Stimulated activated effector memory CD8-positive, alpha-beta T cell treated with anti-CD3 and anti-CD28 coated beads, Interleukin-12 subunit alpha, Interleukin-12 subunit beta, amount 100 ng/mL, for 72 hours (primary cell): ENCODE results near the gene TMEM145.
A peak's percentile ranks its signal among the peaks of the same experiment; 100 is the strongest.
"Not testable (repeated sequence)": the region's sequence is repeated elsewhere in the genome, so short reads cannot be mapped to it uniquely, and the experiment has no call there.

Experiments used
- ATAC-seq: fragments of 150-1000 bp; cut with Tn5 transposase; 2 replicates; pipeline ENCODE4 v1.10.0; 2021
- DNase-seq, 2 donors: peaks; one replicate each; pipeline ENCODE4 v3.0.0; 2021 to 2022; ENCODE audit warnings: low spot score in 2 of 2
- H3K27ac Mint-ChIP-seq: one replicate; pipeline ENCODE4 v1.8.0; 2022; ENCODE audit warnings: mild to moderate bottlenecking, mixed read lengths
- H3K36me3 Mint-ChIP-seq: one replicate; pipeline ENCODE4 v1.8.0; 2022; ENCODE audit warnings: mild to moderate bottlenecking, mixed read lengths
- H3K4me1 Mint-ChIP-seq: one replicate; pipeline ENCODE4 v1.8.0; 2022; ENCODE audit warnings: mixed read lengths
- H3K4me3 Mint-ChIP-seq: one replicate; pipeline ENCODE4 v1.8.0; 2022; ENCODE audit warnings: mild to moderate bottlenecking, mixed read lengths
- H3K9me3 Mint-ChIP-seq: one replicate; pipeline ENCODE4 v1.8.0; 2022; ENCODE audit warnings: mixed read lengths

Gene TMEM145

DNA sequence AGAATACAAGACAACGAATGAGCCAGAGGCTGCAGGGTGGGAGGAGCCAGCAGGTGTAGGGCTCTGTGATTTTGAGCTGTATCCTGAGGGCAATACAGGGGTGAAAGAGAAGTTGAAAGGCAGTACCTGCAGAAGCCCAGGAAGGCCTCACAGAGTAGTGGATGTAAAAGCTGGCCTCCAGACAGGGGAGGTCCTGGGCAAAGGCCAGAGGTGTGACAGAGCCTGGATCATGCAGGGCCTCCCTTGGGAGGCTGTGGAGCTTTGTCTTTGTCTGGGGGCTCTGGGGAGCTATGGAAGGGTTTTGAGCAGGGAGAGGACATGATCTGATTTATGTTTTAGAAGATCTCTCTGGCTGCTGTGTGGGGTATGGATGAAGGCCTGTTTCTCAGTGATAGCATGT lies 15.0 kb downstream of the TMEM145 start:
- no peak overlapping the region for H3K4me3 Mint-ChIP-seq
- H3K9me3 Mint-ChIP-seq = no peaks in the 10 kb centered on the region
- ATAC-seq (no peak), DNase-seq (no peak)
- peaks cover 31% of the 10 kb centered on the region for H3K4me1 Mint-ChIP-seq
- no peak overlapping the region for H3K27ac Mint-ChIP-seq
- peaks cover 13% of the 10 kb centered on the region for H3K36me3 Mint-ChIP-seq

DNA sequence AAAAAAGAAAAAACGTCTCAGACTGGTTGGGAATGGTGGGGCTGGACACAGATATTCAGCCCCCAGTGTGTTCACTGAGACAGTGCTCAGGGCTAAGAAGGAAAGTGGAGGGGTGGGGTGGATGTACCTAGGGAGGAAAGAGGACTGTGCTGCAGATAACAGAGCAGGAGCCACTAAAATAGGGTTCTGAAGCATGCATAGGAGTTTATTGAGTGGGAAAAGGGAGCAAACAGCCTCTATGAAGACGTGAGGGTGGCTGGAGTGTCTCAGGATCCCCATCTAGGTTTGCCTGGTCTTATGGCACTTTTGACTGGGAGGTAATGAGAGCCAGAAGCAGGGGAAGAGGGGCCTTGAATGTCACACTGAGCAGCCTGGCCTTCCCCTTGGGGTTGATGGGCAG lies 15.7 kb downstream of the TMEM145 start:
- Mint-ChIP-seq H3K4me3 (no peak overlapping the region), H3K4me1 (peaks cover 31% of the 10 kb centered on the region), H3K9me3 (no peaks in the 10 kb centered on the region), H3K36me3 (peaks cover 13% of the 10 kb centered on the region), H3K27ac (no peak overlapping the region)
- ATAC-seq = no peak
- no peak for DNase-seq

DNA sequence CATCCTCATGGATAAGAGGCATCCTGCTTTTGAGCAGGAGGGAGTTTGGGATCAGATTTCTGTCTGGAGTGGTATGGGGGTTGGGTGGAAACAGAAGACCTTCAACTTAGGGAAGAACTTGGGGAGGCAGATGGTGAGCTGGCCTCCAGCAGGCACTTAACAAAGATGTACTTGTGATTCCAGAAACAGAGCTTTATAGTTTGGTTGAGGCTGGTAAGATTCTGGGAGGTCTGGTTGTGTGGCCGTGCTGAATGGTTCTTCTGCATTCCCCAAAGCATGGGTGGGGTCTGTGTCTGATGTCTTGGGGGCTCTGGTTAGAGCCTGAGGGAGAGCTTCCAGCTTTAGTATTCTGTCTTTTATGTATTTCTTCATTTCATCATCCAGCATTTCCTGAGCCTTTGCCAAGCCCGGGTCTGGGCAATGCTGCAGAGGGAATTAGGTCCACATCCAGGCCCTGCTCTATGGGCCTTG lies 17.2 kb downstream of the TMEM145 start:
- H3K36me3 Mint-ChIP-seq = peaks cover 7% of the 10 kb centered on the region
- no peaks in the 10 kb centered on the region for H3K9me3 Mint-ChIP-seq
- peak overlapping the region; percentile 71 for H3K27ac Mint-ChIP-seq
- no peak for DNase-seq
- ATAC-seq = no peak
- H3K4me3 Mint-ChIP-seq = no peak overlapping the region
- H3K4me1 Mint-ChIP-seq = peaks cover 23% of the 10 kb centered on the region

DNA sequence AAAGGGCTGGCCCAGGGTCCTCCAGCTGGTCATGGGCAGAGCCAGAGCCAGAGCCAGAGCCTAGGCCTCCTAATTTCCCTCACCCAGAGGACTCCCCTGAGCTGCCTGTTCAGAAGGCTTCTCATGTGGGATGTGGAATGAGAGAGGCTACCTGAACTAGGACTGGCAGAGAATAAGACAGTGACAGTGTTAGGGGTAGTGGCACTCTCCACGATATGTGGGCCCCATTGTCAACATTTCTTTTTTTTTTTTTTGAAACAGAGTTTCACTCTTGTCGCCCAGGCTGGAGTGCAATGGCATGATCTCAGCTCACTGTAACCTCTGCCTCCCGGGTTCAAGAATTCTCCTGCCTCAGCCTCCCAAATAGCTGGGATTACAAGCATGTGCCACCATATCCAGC lies 18.2 kb downstream of the TMEM145 start:
- ATAC-seq = peak; percentile 17
- DNase-seq, H3K36me3 Mint-ChIP-seq, H3K4me3 Mint-ChIP-seq, H3K9me3 Mint-ChIP-seq, H3K27ac Mint-ChIP-seq: not testable (repeated sequence)
- H3K4me1 Mint-ChIP-seq = peaks cover 23% of the 10 kb centered on the region

DNA sequence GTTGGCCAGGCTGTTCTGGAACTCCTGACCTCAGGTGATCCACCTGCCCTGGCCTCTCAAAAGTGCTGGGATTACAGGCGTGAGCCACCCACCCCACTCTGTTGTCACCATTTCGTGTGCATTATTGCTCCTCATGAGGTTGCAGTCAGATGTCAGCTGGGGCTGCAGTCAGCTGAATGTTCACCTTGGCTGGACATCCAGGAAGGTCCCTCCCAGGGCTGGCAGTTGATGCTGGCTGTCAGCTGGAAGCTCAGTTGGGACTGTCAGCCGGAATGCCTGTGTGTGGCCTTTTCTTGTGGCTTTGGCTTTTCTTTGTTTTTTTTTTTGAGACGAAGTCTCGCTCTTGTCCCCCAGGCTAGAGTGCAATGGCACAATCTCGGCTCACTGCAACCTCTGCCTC lies 18.9 kb downstream of the TMEM145 start:
- no peaks in the 10 kb centered on the region for H3K9me3 Mint-ChIP-seq
- H3K4me3 Mint-ChIP-seq = no peak overlapping the region
- no peaks in the 10 kb centered on the region for H3K36me3 Mint-ChIP-seq
- ATAC-seq = no peak
- no peak overlapping the region for H3K27ac Mint-ChIP-seq
- no peak for DNase-seq
- peaks cover 20% of the 10 kb centered on the region for H3K4me1 Mint-ChIP-seq

DNA sequence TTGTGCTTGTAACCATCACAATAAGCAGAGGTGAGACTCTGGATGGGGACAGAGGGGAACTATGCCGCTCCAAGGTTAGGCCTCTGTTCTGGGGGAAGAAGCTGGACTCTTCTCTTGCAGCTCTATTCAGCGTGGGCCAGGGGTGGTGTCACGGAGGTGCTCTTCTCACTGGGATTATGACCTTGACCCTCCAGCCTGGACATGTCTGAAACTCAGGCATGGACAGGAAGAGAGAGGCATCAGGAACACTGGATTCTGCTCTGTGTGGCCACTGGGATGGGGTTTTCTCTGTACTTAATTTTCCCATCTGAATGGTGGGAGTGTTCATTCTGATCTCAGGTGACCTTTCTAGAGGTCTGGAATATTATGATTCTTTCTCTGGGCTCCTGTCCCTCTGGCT lies 19.9 kb downstream of the TMEM145 start:
- H3K4me3 Mint-ChIP-seq = no peak overlapping the region
- ATAC-seq (no peak), DNase-seq (no peak)
- no peaks in the 10 kb centered on the region for H3K9me3 Mint-ChIP-seq
- peaks cover 11% of the 10 kb centered on the region for H3K4me1 Mint-ChIP-seq
- H3K27ac Mint-ChIP-seq = peak overlapping the region; percentile 21
- peaks cover 2% of the 10 kb centered on the region for H3K36me3 Mint-ChIP-seq

DNA sequence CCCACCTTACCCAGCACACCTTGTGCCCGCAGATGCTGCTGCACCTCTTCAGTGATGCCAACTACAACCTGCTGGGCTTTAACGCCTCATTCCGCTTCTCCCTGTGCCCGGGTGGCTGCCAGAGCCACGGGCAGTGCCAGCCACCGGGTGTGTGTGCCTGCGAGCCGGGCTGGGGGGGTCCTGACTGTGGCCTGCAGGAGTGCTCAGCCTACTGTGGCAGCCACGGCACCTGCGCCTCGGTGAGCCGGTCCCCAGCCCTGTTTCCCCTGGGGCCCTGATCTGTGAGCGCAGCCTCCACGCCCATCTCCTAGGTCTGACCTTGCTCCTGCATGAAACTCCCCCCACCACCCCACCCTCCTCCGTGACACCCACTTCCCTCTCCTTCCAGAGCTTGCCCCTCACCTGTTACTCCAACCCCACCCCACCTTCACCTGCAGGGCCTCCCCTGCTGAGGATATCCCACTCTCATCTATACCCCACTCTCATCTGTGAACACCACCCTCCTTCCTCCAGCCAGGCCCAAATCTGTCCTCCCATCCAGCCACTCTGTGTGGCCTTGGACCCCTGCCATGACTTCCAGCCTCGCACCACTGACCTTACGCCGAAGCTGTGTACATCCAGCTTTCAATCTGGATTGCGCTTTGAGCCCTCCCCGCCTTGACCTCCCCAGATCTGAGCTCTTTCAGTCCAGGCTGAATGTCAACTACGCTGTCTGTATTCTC lies 21.0 kb downstream of the TMEM145 start:
- peaks cover 9% of the 10 kb centered on the region for H3K36me3 Mint-ChIP-seq
- no peaks in the 10 kb centered on the region for H3K9me3 Mint-ChIP-seq

DNA sequence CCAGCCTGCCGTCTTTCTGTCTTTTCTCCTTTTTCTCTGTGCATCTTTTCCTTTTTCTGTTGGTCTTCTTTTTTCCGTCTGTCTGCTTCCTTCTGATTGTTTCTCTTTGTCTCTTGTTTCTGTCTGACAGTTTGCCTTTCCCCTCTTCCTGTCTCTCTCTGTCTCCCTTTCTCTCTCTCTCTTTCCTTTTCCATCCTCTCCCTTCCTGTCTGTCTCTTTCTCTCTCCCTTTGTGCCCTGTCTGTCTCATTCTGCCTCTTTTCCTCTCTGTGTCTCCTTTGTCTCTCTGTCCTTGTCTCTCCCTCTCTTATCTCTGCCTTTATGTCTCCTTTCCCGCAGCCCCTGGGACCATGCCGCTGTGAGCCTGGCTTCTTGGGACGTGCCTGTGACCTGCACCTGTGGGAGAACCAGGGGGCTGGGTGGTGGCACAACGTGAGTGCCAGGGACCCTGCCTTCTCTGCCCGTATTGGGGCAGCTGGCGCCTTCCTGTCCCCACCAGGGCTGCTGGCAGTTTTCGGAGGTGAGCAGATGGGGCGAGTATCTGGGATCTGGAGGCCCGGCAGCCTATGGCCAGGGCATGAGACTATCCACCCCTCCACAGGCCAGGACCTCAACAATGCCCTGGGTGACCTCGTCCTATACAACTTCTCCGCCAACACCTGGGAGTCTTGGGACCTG lies 21.7 kb downstream of the TMEM145 start:
- H3K9me3 Mint-ChIP-seq = no peaks in the 10 kb centered on the region
- no peak for DNase-seq
- no peak overlapping the region for H3K4me3 Mint-ChIP-seq
- peaks cover 9% of the 10 kb centered on the region for H3K36me3 Mint-ChIP-seq
- no peak overlapping the region for H3K27ac Mint-ChIP-seq
- no peak for ATAC-seq
- H3K4me1 Mint-ChIP-seq = no peaks in the 10 kb centered on the region

More for the DNA sequence above, 21.0 kb downstream of the TMEM145 start:
- H3K27ac Mint-ChIP-seq = peak overlapping the region; percentile 21
- DNase-seq = no peak
- H3K4me3 Mint-ChIP-seq = no peak overlapping the region
- ATAC-seq = no peak
- peaks cover under 1% of the 10 kb centered on the region for H3K4me1 Mint-ChIP-seq

DNA sequence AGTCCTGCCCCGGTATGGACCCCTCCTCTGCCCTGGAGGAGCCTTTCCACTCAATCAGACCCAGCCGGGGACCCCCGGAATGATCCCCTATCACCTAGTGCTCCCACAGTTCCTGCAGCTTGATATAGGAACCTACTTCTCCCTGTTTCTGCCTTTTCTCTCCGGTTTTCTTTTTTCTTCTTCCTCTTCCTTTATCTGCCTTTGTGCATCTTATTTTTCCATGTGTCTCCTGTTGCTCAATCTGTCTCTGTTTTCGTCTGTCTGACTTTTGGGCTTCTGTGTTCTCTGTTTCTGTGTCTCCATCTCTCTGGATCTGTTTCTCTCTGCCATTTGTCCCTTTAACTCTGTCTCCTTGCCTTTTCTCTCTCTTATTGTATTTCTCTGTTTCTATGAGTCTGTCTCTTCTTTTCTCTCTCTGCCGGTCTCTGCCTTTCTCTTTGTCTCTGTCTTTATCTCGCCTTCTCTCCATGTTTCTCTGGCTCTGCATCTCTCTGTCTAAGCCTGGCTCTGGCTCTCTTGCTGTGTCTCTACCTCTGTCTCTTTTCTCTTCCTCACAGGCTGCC lies 22.3 kb downstream of the TMEM145 start:
- peaks cover 9% of the 10 kb centered on the region for H3K36me3 Mint-ChIP-seq
- ATAC-seq (no peak), DNase-seq (no peak)
- no peak overlapping the region for H3K27ac Mint-ChIP-seq
- H3K4me3 Mint-ChIP-seq = no peak overlapping the region
- H3K4me1 Mint-ChIP-seq = no peaks in the 10 kb centered on the region
- no peaks in the 10 kb centered on the region for H3K9me3 Mint-ChIP-seq

DNA sequence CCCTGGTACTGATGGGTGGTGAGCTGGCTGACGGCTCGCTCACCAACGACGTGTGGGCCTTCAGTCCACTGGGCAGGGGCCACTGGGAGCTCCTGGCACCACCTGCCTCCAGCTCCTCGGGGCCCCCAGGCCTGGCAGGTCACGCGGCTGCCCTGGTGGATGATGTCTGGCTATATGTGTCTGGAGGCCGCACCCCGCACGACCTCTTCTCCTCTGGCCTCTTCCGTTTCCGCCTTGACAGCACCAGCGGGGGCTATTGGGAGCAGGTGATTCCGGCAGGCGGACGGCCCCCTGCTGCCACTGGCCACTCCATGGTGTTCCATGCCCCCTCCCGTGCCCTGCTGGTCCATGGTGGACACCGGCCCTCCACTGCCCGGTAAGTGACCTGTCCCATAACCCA lies 22.9 kb downstream of the TMEM145 start:
- ATAC-seq = no peak
- no peaks in the 10 kb centered on the region for H3K4me1 Mint-ChIP-seq
- no peak overlapping the region for H3K4me3 Mint-ChIP-seq
- H3K27ac Mint-ChIP-seq = no peak overlapping the region
- no peak for DNase-seq
- H3K36me3 Mint-ChIP-seq = peaks cover 9% of the 10 kb centered on the region
- no peaks in the 10 kb centered on the region for H3K9me3 Mint-ChIP-seq

DNA sequence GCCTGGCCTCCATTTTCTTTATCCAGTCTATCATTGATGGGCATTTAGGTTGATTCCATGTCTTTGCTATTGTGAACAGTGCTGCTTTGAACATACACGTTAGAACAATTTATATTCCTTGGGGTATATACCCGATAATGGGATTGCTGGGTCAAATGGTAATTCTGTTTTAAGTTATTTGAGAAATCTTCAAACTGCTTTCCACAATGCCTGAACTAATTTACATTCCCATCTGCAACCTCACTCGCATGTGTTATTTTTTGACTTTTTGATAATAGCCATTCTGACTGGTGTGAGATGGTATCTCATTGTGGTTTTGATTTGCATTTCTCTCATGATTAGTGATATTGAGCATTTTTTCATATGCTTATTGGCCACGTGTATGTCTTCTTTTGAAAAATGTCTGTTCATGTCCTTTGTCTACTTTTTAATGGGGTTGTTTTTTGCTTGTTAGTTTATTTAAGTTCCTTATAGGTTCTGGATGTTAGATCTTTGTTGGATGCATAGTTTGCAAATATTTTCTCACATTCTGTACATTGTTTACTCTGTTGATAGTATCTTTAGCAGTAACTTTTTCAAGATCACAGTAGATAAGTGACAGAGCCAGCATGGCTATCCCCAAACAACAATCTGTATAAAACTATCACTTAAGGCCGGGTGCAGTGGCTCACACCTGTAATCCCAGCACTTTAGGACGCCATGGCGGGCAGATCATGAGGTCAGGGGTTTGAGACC lies 26.2 kb downstream of the TMEM145 start:
- H3K4me1 Mint-ChIP-seq, H3K9me3 Mint-ChIP-seq, H3K27ac Mint-ChIP-seq, ATAC-seq, DNase-seq, H3K4me3 Mint-ChIP-seq: not testable (repeated sequence)
- peaks cover 20% of the 10 kb centered on the region for H3K36me3 Mint-ChIP-seq

DNA sequence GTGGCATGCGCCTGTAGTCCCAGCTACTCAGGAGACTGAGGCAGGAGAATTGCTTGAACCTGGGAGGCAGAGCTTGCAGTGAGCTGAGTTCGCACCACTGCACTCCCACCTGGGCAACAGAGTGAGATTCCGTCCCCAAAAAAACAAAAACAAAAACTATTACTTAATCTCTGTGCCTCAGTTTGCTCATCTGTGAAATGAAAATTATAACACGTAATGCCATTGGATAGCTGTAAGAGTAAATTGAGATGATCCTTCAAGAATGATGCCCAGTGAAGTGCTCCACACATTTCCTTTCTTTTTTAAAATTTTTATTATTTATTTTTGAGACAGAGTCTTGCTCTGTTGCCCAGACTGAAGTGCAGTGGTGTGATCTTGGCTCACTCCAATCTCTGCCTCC lies 26.8 kb downstream of the TMEM145 start:
- peaks cover 23% of the 10 kb centered on the region for H3K36me3 Mint-ChIP-seq
- H3K4me1 Mint-ChIP-seq, H3K4me3 Mint-ChIP-seq, ATAC-seq, DNase-seq, H3K27ac Mint-ChIP-seq, H3K9me3 Mint-ChIP-seq: not testable (repeated sequence)

DNA sequence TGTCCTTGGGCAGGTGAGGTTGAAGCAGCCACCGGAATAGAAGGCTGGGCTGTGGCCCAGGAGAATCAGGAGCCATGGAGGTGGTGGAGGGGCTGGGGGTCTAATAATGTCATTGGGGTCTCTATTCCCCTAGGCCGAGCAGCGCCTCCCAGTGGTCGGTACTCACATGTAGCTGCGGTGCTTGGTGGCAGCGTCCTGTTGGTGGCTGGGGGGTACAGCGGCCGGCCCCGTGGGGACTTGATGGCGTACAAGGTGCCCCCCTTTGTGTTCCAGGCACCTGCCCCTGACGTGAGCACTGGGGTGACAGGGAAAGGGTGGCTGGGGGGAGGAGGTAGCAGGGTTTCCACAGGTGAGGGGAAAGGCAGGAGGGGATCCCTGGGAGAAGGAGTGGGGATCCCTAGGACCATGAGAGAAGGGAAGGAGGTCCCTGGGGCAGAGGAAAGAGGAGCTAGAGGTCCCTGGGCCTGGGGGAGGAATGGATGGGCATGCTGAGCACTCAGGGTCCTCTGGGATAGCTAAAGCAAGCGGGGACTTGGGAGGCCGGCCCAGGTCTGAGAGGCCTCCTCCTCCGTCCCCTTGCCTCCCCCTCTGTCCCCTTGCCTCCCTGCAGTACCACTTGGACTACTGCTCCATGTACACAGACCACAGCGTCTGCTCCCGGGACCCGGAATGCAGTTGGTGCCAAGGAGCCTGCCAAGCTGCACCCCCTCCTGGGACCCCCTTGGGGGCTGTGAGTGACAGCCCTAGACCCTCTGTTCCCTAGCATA lies 30.4 kb downstream of the TMEM145 start:
- no peak overlapping the region for H3K27ac Mint-ChIP-seq
- no peaks in the 10 kb centered on the region for H3K4me1 Mint-ChIP-seq

DNA sequence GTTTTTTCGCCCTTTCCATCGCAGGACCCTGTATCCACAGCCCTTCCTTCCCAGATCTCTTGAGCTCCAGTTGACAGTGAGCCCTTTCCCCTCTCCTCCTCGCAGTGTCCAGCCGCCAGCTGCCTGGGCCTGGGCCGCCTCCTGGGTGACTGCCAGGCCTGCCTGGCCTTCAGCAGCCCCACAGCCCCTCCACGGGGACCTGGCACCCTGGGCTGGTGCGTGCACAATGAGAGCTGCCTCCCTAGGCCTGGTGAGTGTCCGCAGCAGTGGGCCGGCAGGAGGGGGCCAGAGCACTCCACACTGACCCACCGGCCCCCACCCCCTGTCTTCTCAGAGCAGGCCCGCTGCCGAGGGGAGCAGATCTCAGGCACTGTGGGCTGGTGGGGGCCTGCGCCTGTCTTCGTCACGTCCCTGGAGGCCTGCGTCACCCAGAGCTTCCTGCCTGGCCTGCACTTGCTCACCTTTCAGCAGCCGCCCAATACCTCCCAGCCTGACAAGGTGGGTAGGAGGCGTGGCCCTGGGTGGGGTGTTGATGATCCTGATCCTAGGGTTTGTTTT lies 31.3 kb downstream of the TMEM145 start:
- H3K36me3 Mint-ChIP-seq = peaks cover 16% of the 10 kb centered on the region
- H3K9me3 Mint-ChIP-seq = no peaks in the 10 kb centered on the region
- no peak overlapping the region for H3K27ac Mint-ChIP-seq
- DNase-seq (no peak), ATAC-seq (no peak)
- no peak overlapping the region for H3K4me3 Mint-ChIP-seq
- no peaks in the 10 kb centered on the region for H3K4me1 Mint-ChIP-seq

More for the DNA sequence above, 30.4 kb downstream of the TMEM145 start:
- no peaks in the 10 kb centered on the region for H3K9me3 Mint-ChIP-seq
- no peak overlapping the region for H3K4me3 Mint-ChIP-seq
- peaks cover 18% of the 10 kb centered on the region for H3K36me3 Mint-ChIP-seq
- DNase-seq = no peak
- ATAC-seq = peak; percentile 37
